Effector CD8-positive, alpha-beta T cell (primary cell): ENCODE data around the gene MEDAG.

Experiments
- DNase-seq: peaks from one replicate; lab custom pipeline; 2025; lab: John Stamatoyannopoulos, UW

The MEDAG gene

DNA sequence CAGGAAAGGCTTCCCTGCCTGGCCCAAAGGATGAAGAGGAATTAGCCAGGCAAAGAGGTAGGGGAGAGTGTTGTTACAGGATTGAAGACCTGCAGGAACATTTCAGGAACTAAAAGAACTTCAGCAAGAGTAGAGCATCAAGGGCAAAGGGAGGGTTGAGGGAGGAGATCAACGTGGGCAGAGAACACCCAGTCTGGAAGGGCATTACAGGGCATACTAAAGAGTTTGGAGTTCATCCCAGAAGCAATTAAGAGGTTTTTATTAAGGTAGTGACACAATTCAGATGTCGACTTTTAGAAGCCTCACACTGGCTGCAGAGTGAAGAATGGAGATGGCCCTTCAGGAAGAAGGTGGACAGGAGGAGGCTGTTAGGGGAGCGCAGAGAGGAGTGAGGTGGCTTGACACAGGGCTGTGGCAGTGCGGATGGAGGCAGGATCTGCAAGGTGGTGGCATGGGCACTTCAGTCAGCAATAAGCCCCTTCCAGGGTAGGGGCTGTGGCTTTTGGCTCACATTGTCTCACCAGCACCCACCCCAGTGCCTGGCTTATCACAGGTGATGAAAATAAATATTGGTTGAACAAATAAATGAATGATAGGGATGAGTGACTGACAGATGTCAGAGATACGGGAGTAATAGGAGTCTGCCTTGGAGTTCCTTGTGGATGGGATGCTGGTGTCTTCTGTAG, 51.3 kb downstream of the MEDAG start:
- DNase-seq, result no peak

DNA sequence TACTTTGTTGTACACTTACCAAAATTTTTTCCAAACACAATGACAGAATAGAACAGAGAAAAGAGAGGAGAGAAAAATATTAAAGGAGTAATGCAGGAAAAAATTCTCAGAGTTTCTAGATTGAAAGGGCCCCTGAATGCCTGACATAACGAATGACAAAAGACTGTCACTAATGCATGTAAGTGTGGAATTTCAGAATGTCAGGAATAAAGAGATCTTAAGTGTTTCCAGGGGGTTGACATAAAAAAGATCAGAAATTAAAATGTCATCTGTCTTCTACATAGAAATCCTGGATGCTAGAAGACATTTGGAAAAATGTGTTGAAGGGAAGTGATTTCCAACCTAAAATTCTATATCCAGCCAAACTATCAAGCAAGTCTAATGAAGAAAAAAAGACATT, 53.6 kb downstream of the MEDAG start:
- no peak for DNase-seq

DNA sequence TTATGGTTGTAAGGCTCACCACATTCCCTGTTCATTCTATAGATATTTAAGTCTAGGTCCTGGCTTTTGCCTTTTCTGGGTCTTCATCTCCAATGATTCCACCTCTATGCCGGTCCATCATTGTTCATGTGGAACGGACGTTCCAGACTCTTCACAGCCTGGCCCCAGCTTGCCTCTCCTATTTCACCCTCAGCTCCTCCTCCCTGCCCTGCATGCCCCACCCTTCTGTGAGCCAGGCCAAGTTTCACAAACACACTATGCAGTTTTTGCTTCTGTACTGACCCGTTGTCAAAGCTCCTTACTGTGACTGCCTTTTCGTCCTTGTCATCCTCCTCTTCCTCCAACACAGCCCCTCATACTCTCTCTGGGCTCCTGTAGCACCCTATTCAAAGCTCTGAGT, 57.7 kb downstream of the MEDAG start:
- no peak for DNase-seq

DNA sequence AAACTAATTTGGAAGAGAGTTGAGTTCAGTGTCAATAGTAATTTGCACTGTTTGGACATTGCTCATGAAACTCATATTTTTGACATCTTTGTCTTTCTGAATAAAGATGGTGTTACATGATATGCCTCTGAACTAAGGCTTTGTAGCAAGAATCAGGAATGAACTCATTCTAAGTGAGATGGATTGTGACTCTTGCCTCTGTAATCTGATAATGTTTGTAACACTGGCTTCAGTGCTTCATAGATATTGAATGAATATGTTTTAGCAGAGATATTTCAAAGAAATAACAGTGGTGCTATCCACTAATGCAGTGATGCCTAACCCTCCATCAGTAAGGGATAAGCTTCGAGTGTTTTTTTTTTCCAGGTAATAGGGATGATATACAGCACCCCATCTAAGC, 59.3 kb downstream of the MEDAG start:
- no peak for DNase-seq

DNA sequence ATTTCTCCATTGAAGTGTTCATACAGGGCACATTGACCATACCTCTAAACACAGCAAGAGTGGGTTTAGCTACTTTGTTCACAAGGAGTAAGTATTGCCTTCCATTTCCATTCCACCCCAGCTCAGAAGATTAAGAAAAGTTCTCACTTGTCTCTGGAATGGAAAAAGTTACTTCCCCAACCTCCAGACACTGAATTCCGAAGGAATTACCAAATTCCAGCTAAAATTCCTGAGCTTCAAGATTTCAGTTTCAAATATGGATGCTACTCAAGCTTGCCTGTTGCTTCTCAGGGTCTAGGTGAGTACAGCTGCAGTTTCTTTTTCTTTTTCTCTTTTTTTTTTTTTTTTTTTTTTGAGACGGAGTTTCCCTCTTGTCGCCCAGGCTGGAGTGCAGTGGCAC, 60.0 kb downstream of the MEDAG start:
- DNase-seq, result no peak

DNA sequence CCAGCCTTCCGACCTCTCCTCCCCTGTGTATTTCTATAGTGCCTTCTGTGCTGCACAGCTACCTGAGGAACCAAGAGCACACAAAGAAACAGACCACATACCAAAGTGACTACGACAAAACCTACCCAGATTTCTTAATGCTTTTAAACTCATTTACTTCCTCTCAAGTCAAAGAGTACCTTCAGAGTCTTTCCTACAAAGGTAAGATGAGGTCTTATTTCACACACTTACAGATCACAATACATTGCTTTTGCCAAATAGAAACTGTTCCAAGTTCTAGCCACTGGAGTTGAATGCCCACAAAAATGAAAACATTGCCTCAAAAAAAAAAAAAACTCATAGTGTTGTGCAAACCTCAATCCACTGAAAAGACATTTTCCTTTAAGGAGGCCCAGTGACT, 62.8 kb downstream of the MEDAG start:
- no peak for DNase-seq

DNA sequence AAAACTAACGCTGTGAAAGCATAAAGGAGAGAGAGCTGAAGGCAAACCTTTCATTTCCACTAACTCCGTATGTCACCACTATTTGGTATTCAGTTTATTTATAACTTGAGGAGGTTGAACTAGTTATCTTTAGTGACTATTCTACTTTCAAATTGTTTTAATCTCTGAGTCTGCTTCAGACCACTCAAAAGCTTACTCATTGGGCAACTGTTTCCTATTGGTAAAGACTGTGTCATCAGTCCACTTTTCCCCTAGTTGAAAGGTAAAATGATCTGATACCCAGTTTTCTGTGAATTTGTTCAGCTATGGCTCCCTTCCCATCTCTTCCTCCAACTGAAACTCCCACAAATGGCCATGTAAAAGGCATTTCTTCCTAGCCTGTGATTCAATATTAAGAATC, 65.5 kb downstream of the MEDAG start:
- no peak for DNase-seq

DNA sequence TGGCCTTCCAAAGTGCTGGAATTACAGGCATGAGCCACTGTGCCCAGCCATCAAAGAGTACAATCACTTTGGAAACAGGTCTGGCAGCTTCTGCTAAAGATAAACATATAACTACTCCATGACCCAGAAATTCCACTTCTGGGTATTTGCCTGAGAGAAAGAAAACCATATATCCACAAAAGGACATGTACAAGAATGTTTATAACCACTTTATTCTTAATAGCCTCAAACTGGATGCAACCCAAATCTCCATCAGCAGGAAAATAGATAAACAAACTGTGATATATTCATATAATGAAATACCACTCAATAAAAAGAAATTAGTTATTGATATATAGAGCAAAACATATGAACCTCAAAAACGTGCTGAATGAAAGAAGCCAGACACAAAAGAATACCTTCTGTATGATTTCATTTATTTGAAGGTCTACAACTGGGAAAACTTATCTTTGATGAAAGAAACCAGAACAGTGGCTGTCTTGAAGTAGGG, 66.9 kb downstream of the MEDAG start:
- DNase-seq, result no peak

DNA sequence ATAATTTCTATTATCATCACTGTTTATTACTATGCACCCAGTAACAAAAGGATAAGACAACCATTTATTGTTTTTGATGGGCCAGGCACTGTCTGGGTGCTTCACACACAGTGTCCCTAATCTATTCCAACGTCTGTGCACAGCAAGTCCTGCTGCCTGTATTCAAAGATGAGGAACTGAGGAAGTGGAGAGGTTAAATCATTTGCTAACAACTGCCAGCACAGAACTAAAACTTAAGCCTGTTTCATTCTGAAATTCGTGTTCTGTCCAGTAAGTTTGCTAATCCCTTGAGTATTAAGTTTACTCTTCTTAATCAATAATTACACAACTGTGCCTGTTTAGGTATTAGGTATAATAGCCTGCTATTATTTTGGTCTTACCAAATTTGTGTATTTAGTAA, 68.3 kb downstream of the MEDAG start:
- DNase-seq, result no peak
